Colonic mucosa (tissue), 4 donors: ENCODE measurements around the gene EVI5. TPM values are rescaled to one million over a fixed set of nuclear protein-coding genes. Genes with fewer than 3 reads are reported as not detected.

ENCODE experiments used
- DNase-seq: peaks from one replicate; pipeline ENCODE4 v3.0.0-alpha.2; 2020
- H3K27ac ChIP-seq: fragments of 200-600 bp; one replicate; pipeline ENCODE4 v1.8.0; 2021
- H3K27me3 ChIP-seq: fragments of 200-600 bp; one replicate; pipeline ENCODE4 v1.8.0; 2021
- H3K36me3 ChIP-seq: fragments of 200-600 bp; one replicate; pipeline ENCODE4 v1.8.0; 2021
- H3K4me1 ChIP-seq: fragments of 200-600 bp; one replicate; pipeline ENCODE4 v1.8.0; 2021; ENCODE audit warnings: mild to moderate bottlenecking
- H3K4me3 ChIP-seq: fragments of 200-600 bp; one replicate; pipeline ENCODE4 v1.8.0; 2021
- H3K9ac ChIP-seq, 2 donors: one replicate each; pipeline ENCODE4 v1.7.0; 2013; ENCODE audit warnings: control low read depth in 2 of 2, low read depth in 2 of 2, low read length in 2 of 2
- H3K9me3 ChIP-seq: fragments of 200-600 bp; one replicate; pipeline ENCODE4 v1.8.0; 2021
- intact Hi-C: fragments of 100-400 bp; cut with DNase I; formaldehyde crosslinking; loops from one replicate; pipeline ENCODE4 v1.14.1; 2022
- total RNA-seq, 2 donors: library from RNA; stranded (reverse); fragmentation: NEBNext Ultra II Directional in 1 of 2; extraction: Animal tissue kit (Norgen Biotek cat#: 25700) in 1 of 2; gene quantifications; one replicate each; pipeline ENCODE4 v1.2.1, GENCODE V29; 2021
- TF ChIP-seq, protein P1 (sequence below): fragments of 200-600 bp; IDR thresholded peaks from one replicate; pipeline ENCODE4 v1.8.0; 2022; ENCODE audit warnings: antibody characterized with exemption, mild to moderate bottlenecking
- donor health status: healthy.
- donor health status: DM: no; HTN: no; CAD: no.
- donor health status: DM: no; HTN: no; CAD: no.

The EVI5 gene
- total RNA-seq, 2 donors from 2014 or later = 23.9 to 29.0 TPM

DNA sequence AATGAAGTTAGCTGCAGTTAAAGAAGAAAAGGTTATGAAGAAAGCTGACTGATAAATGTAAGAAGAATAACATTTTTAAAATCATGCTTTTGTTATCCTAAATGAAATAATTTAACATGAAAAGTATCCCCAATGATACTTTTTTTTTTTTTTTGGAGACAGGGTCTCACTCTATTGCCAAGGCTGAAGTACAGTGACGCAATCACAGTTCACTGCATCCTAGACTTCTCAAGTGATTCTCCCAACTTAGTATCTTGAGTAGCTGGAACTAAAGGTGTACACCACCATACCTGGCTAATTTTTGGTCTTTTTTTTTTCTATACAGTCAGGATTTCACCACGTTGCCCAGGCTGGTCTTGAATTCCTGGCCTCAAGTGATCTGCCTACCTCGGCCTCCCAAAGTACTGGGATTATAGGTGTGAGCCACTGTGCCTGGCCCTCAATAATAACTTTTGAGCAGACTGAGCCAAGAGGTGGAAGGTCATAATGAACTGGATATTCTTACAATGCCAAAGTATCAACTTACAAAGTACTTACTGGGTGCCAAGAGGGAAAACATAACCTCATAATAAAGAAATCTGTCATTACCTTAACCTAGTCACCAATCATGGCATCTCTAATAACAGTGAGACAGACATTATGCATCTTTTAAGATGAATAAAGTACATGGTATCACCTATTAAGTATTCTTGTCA, 94.5 kb downstream of the EVI5 start:
- Histone ChIP-seq H3K27ac (no peak overlapping the region), H3K36me3 (peaks cover 2% of the 10 kb centered on the region), H3K9me3 (no peaks in the 10 kb centered on the region), H3K9ac (no peak overlapping the region), H3K4me1 (no peaks in the 10 kb centered on the region), H3K27me3 (no peaks in the 10 kb centered on the region), H3K4me3 (no peak overlapping the region)
- no peak for DNase-seq
- intact Hi-C loops = no loop called here
- TF ChIP-seq, protein P1, sequence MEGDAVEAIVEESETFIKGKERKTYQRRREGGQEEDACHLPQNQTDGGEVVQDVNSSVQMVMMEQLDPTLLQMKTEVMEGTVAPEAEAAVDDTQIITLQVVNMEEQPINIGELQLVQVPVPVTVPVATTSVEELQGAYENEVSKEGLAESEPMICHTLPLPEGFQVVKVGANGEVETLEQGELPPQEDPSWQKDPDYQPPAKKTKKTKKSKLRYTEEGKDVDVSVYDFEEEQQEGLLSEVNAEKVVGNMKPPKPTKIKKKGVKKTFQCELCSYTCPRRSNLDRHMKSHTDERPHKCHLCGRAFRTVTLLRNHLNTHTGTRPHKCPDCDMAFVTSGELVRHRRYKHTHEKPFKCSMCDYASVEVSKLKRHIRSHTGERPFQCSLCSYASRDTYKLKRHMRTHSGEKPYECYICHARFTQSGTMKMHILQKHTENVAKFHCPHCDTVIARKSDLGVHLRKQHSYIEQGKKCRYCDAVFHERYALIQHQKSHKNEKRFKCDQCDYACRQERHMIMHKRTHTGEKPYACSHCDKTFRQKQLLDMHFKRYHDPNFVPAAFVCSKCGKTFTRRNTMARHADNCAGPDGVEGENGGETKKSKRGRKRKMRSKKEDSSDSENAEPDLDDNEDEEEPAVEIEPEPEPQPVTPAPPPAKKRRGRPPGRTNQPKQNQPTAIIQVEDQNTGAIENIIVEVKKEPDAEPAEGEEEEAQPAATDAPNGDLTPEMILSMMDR = no peak

DNA sequence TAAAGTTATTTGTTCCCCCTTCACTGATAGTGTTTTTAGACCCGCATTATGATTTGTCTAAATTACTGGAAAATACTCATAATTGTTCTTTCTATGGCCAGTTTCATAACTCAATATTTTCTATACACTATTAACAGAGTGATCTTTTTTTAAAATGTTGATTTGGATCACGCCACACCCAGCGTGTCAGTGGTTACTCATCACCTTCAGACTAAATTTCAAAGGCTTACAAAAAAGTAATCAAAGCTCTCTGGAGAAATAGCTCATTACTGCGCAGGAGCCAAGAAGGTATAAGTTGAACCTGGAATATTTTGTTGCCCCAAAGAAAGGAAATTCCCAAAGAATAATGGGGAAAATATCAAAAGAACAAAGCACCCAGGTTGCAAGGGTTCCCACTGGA, 104.9 kb downstream of the EVI5 start:
- Histone ChIP-seq H3K36me3 (no peaks in the 10 kb centered on the region), H3K4me3 (no peak overlapping the region), H3K27ac (no peak overlapping the region), H3K9me3 (no peaks in the 10 kb centered on the region), H3K4me1 (no peaks in the 10 kb centered on the region), H3K27me3 (no peaks in the 10 kb centered on the region), H3K9ac (no peak overlapping the region)
- intact Hi-C loops = no loop called here
- TF ChIP-seq, protein P1 = no peak
- DNase-seq = no peak

DNA sequence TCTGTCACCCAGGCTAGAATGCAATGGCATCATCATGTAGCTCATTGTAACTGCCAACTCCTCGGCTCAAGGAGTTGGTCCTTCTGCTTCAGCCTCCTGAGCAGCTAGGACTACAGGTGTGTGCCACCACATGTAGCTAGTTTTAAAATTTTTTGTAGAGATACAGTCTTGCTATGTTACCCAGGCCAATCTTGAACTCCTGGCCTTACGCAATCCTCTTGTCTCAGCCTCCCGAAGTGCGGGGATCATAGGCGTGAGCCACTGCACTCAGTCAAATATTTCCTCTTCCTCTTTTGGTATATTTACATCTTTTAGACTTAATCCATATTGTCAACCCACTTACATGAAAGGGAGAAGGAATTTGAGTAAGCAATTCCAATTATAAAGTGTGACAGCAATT, 121.1 kb downstream of the EVI5 start:
- no peaks in the 10 kb centered on the region for H3K36me3 ChIP-seq
- no peak overlapping the region for H3K27ac ChIP-seq
- H3K4me3 ChIP-seq = no peak overlapping the region
- DNase-seq = no peak
- TF ChIP-seq, protein P1 = no peak
- H3K9ac ChIP-seq = no peak overlapping the region
- intact Hi-C loops = no loop called here
- H3K27me3 ChIP-seq = no peaks in the 10 kb centered on the region
- H3K9me3 ChIP-seq = no peaks in the 10 kb centered on the region
- H3K4me1 ChIP-seq = no peaks in the 10 kb centered on the region

DNA sequence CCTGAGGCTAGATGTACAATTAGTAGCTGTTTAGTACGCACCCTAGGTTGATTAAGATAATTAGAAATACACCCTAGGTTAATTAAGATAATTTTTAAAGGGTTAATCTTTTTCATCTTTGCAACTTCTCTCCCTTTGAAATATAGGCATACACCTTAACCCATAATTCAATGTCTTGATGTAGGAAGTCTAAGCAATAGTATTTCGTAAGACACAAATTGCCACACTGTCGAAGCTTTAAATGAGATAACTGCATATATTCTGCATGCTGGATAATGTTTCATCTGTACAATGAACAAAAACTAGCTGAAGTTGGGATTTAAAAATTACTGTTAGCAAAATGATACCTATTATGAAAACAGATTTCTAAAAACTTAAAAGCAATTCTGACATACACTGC, 122.9 kb downstream of the EVI5 start:
- TF ChIP-seq, protein P1 = no peak
- no peak overlapping the region for H3K27ac ChIP-seq
- no peak for DNase-seq
- no peak overlapping the region for H3K9ac ChIP-seq
- no peak overlapping the region for H3K4me3 ChIP-seq
- no peaks in the 10 kb centered on the region for H3K4me1 ChIP-seq
- intact Hi-C loops = no loop called here
- H3K27me3 ChIP-seq = no peaks in the 10 kb centered on the region
- H3K9me3 ChIP-seq = no peaks in the 10 kb centered on the region
- no peaks in the 10 kb centered on the region for H3K36me3 ChIP-seq

DNA sequence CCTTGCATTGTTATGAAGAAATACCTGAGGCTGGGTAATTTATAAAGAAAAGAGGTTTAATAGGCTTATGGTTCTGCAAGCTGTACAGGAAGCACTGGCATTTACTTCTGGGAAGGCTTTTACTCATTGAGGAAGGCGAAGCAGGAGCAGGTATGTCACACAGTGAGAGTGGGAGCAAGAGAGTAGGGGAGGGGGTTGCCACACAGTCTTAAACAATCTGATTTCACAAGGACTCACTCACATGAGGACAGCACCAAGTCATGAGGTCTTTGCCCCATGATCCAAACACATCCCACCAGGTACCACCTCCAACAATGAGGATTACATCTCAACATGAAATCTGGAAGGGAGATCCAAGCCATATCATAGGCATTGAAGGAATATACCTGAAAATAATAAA, 127.2 kb downstream of the EVI5 start:
- H3K9ac ChIP-seq = no peak overlapping the region
- H3K27me3 ChIP-seq = no peaks in the 10 kb centered on the region
- DNase-seq = no peak
- H3K9me3 ChIP-seq = no peaks in the 10 kb centered on the region
- TF ChIP-seq, protein P1 = no peak
- H3K36me3 ChIP-seq = no peaks in the 10 kb centered on the region
- no peaks in the 10 kb centered on the region for H3K4me1 ChIP-seq
- H3K27ac ChIP-seq = no peak overlapping the region
- no peak overlapping the region for H3K4me3 ChIP-seq
- intact Hi-C loops = no loop called here
